ENCODE results near the gene PIM3. TPM values are rescaled to one million over a fixed set of nuclear protein-coding genes. Genes with fewer than 3 reads are reported as not detected.

PIM3 gene
- total and polyA plus RNA-seq, 2 of the 8 experiments (the other 6 are each of a cell fraction or from before 2014, with no cell fraction given) = 22.6 to 30.0 TPM

- Histone ChIP-seq H4K91ac (replicated peaks; ENCODE audit: insufficient read length, low read length) (no peak overlapping the region), H3K79me2 (ENCODE audit: control insufficient read depth in 1 of 2, insufficient read depth in 2 of 2, low read length in 2 of 2) (peaks cover 0 to 6% of the 10 kb centered on the region in 2 experiments; a peak in 1 of 4 replicates), H3K4me2 (ENCODE audit: insufficient read depth in 1 of 2, low read depth in 2 of 2, low read length in 2 of 2) (no peak overlapping the region), H2BK12ac (ENCODE audit: low read depth, low read length) (no peak overlapping the region), H3K27me3 (replicated peaks in 1 of 4; ENCODE audit: control insufficient read depth in 3 of 4, extremely low read depth in 1 of 4, insufficient read depth in 3 of 4, low read length in 3 of 4) (no peaks in the 10 kb centered on the region), H4K8ac (ENCODE audit: extremely low read depth, insufficient read depth, low read length) (no peak overlapping the region), H3K79me1 (ENCODE audit: low read depth, low read length) (peaks cover 3% of the 10 kb centered on the region; the same call in 1 of the 2 replicates), H3K4me3 (ENCODE audit: extremely low read depth in 1 of 4, insufficient read depth in 2 of 4, low read depth in 3 of 4, low read length in 4 of 4) (no peak overlapping the region), H2BK5ac (ENCODE audit: low read depth, low read length) (no peak overlapping the region), H3K9me3 (ENCODE audit: insufficient read depth in 2 of 2, low read depth in 1 of 2, low read length in 1 of 2) (no peaks in the 10 kb centered on the region), H2BK120ac (replicated peaks; ENCODE audit: low read depth, low read length) (no peak overlapping the region), H3K27ac (ENCODE audit: low read depth, low read length) (no peak overlapping the region), H3K9ac (replicated peaks in 1 of 4; ENCODE audit: extremely low read depth in 1 of 4, low read depth in 3 of 4, low read length in 3 of 4) (no peak overlapping the region), H4K5ac (ENCODE audit: insufficient read length, low read depth, low read length) (no peak overlapping the region), H2AFZ (ENCODE audit: low read length) (no peak overlapping the region), H3K23me2 (ENCODE audit: low read depth, low read length) (no peaks in the 10 kb centered on the region), H4K20me1 (replicated peaks in 1 of 2; ENCODE audit: control insufficient read depth in 1 of 2, insufficient read depth in 2 of 2, low read length in 2 of 2) (peaks cover 2 to 17% of the 10 kb centered on the region in 2 experiments), H3K56ac (replicated peaks; ENCODE audit: insufficient read length, low read depth, low read length) (no peak overlapping the region), H3K4me1 (replicated peaks in 1 of 4; ENCODE audit: control insufficient read depth in 3 of 4, insufficient read depth in 4 of 4, low read length in 3 of 4) (peaks cover 0 to 4% (median 0%) of the 10 kb centered on the region in 4 experiments; a peak in 4 of 7 replicates), H2AK5ac (ENCODE audit: low read depth, low read length) (no peak overlapping the region), H3K14ac (ENCODE audit: insufficient read length) (no peak overlapping the region), H3K18ac (ENCODE audit: extremely low read depth, low read length) (no peak overlapping the region), H2BK15ac (ENCODE audit: low read length) (no peak overlapping the region), H3K36me3 (ENCODE audit: control insufficient read depth in 2 of 4, insufficient read depth in 4 of 4, low read length in 3 of 4) (peaks cover 0 to 6% (median 1%) of the 10 kb centered on the region in 4 experiments; a peak in 4 of 8 replicates), H2BK20ac (ENCODE audit: low read length) (no peak overlapping the region), H3K23ac (ENCODE audit: insufficient read length) (no peak overlapping the region), H3K4ac (replicated peaks; ENCODE audit: insufficient read length, low read depth, low read length) (no peak overlapping the region)
- CTCF ChIA-PET (ENCODE audit: partially characterized antibody) = interaction anchor here (0.7 kb wide), 1 partner anchor 86 kb away, joined by 3 read pairs; no protein-coding TSS in a partner anchor
- no peak for DNase-seq (ENCODE audit: low read depth in 1 of 2, low spot score in 2 of 2)
- POLR2A ChIA-PET (ENCODE audit: partially characterized antibody) = interaction anchor here (0.6 to 1.0 kb wide), 3 partner anchors 9 to 485 kb away, joined by 3 to 5 read pairs (median 3); no protein-coding TSS in a partner anchor
- 83% methylated on average over 9 of the region's 30 CpGs; no CpG with 5 or more reads in 1 of the 2 experiments for WGBS, 2 experiments (ENCODE audit: extremely low coverage in 1 of 2, insufficient coverage in 1 of 2, insufficient read length in 1 of 2, insufficient replicate concordance in 2 of 2, low coverage in 1 of 2, low lambda C conversion rate in 2 of 2, missing lambda C conversion rate in 1 of 2)
- FAIRE-seq = no peak
- no peak for TF ChIP-seq CTBP2 (IDR thresholded peaks at IDR 0.05; ENCODE audit: borderline replicate concordance, insufficient read depth, insufficient read length, low read length)
- TF ChIP-seq CREB1 (IDR thresholded peaks at IDR 0.05) = no peak
- TF ChIP-seq CHD1 (IDR thresholded peaks at IDR 0.05; ENCODE audit: low read depth, low read length) = no peak
- TF ChIP-seq NANOG (IDR thresholded peaks at IDR 0.05; ENCODE audit: insufficient read depth, low read depth, low read length, poor library complexity, severe bottlenecking) = no peak
- TF ChIP-seq JUN (IDR thresholded peaks at IDR 0.05; ENCODE audit: low read depth, low read length) = no peak
- TF ChIP-seq BCL11A (IDR thresholded peaks at IDR 0.05; ENCODE audit: low read depth in 2 of 2, low read length in 2 of 2) = no peak
- TF ChIP-seq TCF12 (IDR thresholded peaks at IDR 0.05; ENCODE audit: low read depth, low read length) = no peak
- TF ChIP-seq FOSL1 (IDR thresholded peaks at IDR 0.05; ENCODE audit: insufficient read depth, low read depth, low read length) = no peak
- no peak for TF ChIP-seq TAF7 (optimal IDR thresholded peaks at IDR 0.05; ENCODE audit: borderline replicate concordance, low read depth, low read length)
- TF ChIP-seq RBBP5 (IDR thresholded peaks at IDR 0.05; ENCODE audit: borderline replicate concordance, low read depth, low read length) = no peak
- TF ChIP-seq TBP (IDR thresholded peaks at IDR 0.05; ENCODE audit: low read depth, low read length) = no peak
- TF ChIP-seq EGR1 (IDR thresholded peaks at IDR 0.05; ENCODE audit: borderline replicate concordance, low read depth, low read length) = no peak
- TF ChIP-seq SP1 (IDR thresholded peaks at IDR 0.05; ENCODE audit: low read depth, low read length) = no peak
Observed at GRCh38 chr22:49911881-49912625, 48.5 kb upstream of the PIM3 start.

Data from H1 (cell line).